Erythroblast (primary cell): ENCODE data around the gene S100A2.
A peak's percentile ranks its signal among the peaks of the same experiment; 100 is the strongest.

Experiments
- GATA1 ChIP-seq: IDR thresholded peaks from 2 replicates; pipeline ENCODE4 v1.6.1; 2011; ENCODE audit warnings: low read depth, mild to moderate bottlenecking, control low read depth, low read length, moderate library complexity
- POLR2A ChIP-seq: IDR thresholded peaks from 2 replicates; pipeline ENCODE4 v1.6.1; 2011; ENCODE audit warnings: mild to moderate bottlenecking, low read length

DNA sequence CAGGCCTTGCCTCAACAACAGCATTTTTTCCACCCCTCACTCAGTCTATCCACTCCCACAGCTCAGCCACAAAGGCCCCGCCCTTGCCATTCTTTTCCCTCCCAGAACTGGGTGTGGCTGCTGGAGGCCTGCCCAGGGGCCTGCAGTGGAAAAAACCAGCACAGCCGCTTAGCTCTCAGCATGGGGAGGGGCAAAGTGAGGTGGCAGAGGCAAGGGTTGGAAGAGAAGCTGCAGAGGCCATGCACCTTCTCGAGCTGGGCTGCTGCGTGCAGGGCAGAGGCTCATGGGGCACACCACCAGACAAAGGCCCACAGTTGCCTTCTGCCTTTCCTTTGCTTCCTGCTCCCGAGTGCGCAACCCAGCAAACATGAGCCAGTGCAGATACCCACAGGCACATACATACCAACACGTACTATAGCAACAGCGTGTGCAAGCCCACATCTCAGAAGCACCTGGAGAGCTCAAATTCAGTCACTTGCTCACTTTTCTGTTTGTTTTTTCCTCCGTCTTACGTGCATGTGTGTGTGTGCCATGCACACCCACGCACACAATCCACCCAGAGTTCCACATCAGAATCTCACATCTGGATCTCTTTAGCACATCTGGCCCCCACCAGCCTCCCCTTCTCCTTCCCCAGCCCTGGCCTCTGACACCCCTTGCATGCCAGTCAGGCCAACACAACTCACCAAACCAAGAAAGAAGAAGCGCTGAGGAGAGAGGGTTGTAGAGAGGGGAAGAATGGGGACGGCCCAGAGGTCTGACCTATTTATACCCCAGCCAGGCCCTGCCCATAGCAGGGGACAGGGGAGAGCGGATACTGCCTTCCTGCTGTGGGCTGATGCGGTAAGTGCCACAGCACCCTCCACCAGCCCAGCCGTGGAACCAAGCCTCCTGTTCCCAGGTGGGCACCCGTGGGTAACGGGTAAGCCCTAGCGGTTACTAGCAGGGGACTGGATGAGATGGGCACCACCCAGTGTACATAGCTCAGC lies 20.3 kb downstream of the S100A2 start, which contains the start of gene S100A4:
- TF ChIP-seq POLR2A (peak; percentile 91), GATA1 (no peak)
